HL-60 (cell line): ENCODE data around the gene TECR.

Source experiments
- CTCF ChIP-seq: IDR thresholded peaks from one replicate; pipeline ENCODE4 v1.5.1; 2011; ENCODE audit warnings: low read length, control low read depth, inconsistent platforms; ENCODE audit not compliant: insufficient read depth
- GABPA ChIP-seq: IDR thresholded peaks from 2 replicates; pipeline ENCODE4 v1.6.1; 2012; ENCODE audit warnings: low read depth
- POLR2AphosphoS5 ChIP-seq: IDR thresholded peaks from 2 replicates; pipeline ENCODE4 v1.6.1; 2012; ENCODE audit warnings: low read depth
- REST ChIP-seq: IDR thresholded peaks from 2 replicates; pipeline ENCODE4 v1.6.1; 2012; ENCODE audit warnings: low read depth; ENCODE audit not compliant: insufficient replicate concordance
- SPI1 ChIP-seq: IDR thresholded peaks from 2 replicates; pipeline ENCODE4 v1.6.1; 2012; ENCODE audit warnings: low read depth, mild to moderate bottlenecking, borderline replicate concordance

- TF ChIP-seq SPI1 (no peak), REST (no peak), CTCF (no peak), POLR2AphosphoS5 (no peak), GABPA (no peak)
Measured at GRCh38 chr19:14482172-14482941, 47.0 kb upstream of the TECR start.
